Esophagus muscularis mucosa (tissue), 4 donors: Measurements from ENCODE around the gene MANBA.
"Not testable (repeated sequence)": the region's sequence is repeated elsewhere in the genome, so short reads cannot be mapped to it uniquely, and the experiment has no call there.

Source experiments
- EP300 ChIP-seq: sonication (generic); formaldehyde crosslinking; IDR thresholded peaks from one replicate; pipeline ENCODE4 v1.6.1; 2017; ENCODE audit warnings: antibody characterized with exemption
- POLR2AphosphoS5 ChIP-seq, 2 donors: sonication (generic); formaldehyde crosslinking; IDR thresholded peaks; one replicate each; pipeline ENCODE4 v1.6.1; 2017; ENCODE audit warnings: antibody characterized with exemption in 2 of 2
- TF ChIP-seq, protein P1 (sequence below), 3 experiments: fragments of 200-600 bp in 2 of 3; fragments of 450-650 bp in 1 of 3; sonication (generic) in 2 of 3; IDR thresholded peaks; one replicate each; pipeline ENCODE4 v1.5.1; 2017 to 2019; ENCODE audit warnings: antibody characterized with exemption in 3 of 3, mild to moderate bottlenecking in 2 of 3, moderate library complexity in 1 of 3

DNA sequence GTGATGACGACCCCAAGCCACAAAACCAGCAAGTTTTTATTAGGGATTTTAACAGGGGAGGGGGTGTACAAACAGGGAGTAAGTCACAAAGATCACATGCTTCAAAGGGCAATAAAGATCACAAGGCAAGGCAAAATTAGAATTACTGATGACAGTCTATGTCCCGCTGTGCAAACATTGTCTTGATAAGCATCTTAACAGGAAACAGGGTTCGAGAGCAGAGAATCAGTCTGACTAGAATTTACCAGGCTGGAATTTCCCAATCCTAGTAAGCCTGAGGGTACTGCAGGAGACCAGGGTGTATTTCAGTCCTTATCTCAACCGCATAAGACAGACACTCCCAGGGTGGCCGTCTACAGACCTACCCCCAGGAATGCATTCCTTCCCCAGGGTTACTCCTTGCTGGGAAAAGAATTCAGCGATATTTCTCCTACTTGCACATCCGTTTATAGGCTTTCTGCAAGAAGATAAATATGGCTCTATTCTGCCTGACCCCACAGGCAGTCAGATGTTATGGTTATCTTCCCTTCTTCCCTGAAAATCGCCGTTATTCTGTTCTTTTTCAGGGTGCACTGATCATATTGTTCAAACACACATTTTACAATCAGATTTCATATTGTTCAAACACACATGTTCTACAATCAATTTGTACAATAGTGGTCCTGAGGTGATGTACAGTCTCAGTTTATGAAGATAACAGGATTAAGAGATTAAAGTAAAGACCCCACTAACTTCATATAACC lies 41.8 kb downstream of the MANBA start:
- TF ChIP-seq, protein P1, sequence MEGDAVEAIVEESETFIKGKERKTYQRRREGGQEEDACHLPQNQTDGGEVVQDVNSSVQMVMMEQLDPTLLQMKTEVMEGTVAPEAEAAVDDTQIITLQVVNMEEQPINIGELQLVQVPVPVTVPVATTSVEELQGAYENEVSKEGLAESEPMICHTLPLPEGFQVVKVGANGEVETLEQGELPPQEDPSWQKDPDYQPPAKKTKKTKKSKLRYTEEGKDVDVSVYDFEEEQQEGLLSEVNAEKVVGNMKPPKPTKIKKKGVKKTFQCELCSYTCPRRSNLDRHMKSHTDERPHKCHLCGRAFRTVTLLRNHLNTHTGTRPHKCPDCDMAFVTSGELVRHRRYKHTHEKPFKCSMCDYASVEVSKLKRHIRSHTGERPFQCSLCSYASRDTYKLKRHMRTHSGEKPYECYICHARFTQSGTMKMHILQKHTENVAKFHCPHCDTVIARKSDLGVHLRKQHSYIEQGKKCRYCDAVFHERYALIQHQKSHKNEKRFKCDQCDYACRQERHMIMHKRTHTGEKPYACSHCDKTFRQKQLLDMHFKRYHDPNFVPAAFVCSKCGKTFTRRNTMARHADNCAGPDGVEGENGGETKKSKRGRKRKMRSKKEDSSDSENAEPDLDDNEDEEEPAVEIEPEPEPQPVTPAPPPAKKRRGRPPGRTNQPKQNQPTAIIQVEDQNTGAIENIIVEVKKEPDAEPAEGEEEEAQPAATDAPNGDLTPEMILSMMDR (IDR thresholded peaks at IDR 0.05) = not testable (repeated sequence)
- not testable (repeated sequence) for TF ChIP-seq POLR2AphosphoS5 (IDR thresholded peaks at IDR 0.05); EP300
